ENCODE results near the gene RUNX1.

The RUNX1 gene

DNA sequence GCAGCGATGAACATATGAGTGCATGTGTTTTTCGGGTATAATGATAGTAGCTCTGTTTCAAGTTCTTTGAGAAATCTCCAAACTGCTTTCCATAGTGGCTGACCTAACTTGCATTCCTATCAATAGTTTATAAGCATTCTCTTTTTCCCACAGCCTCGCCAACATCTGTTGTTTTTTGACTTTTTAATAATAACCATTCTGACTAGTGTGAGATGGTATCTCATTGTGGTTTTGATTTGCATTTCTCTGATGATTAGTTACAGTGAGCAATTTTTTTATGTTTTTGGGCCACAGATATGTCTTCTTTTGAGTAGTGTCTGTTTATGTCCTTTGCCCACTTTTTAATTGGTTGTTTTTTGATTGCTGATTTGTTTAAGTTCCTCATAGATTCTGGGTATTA, 10.6 kb upstream of the RUNX1 start:
- TF ChIP-seq, protein P1, sequence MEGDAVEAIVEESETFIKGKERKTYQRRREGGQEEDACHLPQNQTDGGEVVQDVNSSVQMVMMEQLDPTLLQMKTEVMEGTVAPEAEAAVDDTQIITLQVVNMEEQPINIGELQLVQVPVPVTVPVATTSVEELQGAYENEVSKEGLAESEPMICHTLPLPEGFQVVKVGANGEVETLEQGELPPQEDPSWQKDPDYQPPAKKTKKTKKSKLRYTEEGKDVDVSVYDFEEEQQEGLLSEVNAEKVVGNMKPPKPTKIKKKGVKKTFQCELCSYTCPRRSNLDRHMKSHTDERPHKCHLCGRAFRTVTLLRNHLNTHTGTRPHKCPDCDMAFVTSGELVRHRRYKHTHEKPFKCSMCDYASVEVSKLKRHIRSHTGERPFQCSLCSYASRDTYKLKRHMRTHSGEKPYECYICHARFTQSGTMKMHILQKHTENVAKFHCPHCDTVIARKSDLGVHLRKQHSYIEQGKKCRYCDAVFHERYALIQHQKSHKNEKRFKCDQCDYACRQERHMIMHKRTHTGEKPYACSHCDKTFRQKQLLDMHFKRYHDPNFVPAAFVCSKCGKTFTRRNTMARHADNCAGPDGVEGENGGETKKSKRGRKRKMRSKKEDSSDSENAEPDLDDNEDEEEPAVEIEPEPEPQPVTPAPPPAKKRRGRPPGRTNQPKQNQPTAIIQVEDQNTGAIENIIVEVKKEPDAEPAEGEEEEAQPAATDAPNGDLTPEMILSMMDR (IDR thresholded peaks at IDR 0.05), result no peak

DNA sequence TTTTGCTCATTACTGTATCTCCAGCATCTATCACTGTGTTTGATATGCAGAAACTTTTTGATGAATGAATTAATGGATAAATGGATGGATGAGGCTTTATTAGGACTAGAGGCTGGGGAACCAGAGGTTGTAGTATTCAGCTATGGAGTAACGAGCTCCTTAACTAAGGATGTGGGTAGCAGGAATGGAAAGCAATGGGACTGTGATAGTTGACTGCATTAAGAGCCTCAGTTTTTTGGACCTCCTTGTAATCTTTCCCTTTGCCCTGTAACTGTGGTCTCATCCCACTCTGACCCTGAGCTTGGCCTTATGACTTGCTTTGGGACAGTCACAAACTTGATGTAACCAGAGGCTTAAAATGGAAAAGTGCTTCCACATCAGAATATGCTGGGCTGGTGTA, 9.0 kb upstream of the RUNX1 start:
- TF ChIP-seq, protein P1 (IDR thresholded peaks at IDR 0.05), result no peak

DNA sequence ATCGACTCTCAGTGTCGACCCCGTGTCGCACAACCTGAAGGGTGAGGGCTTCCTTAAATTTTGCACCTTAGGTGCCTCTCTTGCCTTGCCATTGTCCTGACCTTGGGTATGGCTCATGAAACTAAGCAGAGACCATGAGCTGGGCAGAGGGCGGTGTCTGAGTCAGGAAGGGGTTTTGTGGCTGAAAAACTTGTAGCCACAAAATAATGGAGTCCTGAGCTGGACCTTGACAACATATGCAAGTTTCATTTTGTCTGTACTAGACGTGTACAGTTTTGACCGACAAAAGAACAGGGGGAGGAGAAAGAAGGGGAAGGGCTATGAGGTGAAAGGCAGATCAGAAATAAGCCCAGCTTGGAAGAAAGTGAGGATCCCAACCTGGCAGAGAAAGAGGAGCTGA, 8.3 kb upstream of the RUNX1 start:
- TF ChIP-seq, protein P1 (IDR thresholded peaks at IDR 0.05), result no peak

DNA sequence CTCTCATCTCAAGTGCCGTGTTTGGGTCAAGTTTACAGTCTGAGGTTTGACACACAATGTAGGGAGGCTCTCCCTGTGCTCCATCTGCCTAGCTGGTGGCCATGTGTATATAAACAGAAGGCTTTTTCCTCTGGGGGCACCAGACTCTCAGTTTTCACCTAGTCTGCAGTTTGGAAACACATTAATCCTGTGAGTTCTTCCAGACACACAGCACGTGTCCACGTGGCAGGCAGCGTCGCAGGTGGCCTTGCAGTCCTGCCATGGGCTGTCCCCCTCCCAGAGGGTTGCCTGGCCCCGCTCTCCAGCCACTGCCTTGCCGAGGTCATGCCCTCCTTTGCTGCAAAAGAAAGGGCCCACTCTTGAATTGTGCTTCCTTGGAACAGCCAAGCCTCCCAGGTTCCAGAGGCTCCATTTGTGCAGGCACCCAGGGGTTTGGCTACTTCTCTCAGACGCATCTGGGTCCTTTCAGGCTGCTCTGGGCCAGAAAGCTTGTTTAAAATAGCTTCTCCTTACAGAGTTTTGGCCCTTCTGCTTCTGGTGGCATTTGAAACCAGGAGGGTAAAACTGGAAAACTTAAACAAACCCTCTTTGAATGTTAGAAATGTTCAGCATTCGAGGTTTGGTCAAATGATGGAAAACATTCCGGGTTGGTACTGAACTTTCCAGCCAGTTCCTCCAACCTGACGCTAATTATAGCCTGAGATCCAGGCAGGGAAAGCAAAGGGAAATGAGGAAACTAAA, 4.4 kb upstream of the RUNX1 start:
- TF ChIP-seq, protein P1 (IDR thresholded peaks at IDR 0.05), result no peak

DNA sequence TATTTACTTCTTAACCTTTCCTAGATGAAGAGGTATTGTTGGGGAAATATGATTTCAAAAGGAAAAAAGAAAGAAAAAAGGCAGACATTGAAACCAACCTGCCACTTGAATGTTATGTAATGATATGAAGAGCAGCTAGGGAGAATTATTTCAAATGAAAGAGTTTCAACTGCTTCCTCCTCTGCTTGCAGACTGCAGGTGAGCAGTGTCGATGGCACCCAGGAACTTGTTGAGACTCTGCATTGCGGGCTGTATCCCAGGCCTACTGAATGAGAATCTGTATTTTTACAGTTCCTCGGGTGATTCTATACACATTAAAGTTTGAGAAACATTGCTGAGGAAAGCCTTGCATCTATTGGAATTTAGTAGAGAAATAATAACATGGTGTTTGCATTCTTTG, 3.7 kb upstream of the RUNX1 start:
- TF ChIP-seq, protein P1 (IDR thresholded peaks at IDR 0.05), result no peak

DNA sequence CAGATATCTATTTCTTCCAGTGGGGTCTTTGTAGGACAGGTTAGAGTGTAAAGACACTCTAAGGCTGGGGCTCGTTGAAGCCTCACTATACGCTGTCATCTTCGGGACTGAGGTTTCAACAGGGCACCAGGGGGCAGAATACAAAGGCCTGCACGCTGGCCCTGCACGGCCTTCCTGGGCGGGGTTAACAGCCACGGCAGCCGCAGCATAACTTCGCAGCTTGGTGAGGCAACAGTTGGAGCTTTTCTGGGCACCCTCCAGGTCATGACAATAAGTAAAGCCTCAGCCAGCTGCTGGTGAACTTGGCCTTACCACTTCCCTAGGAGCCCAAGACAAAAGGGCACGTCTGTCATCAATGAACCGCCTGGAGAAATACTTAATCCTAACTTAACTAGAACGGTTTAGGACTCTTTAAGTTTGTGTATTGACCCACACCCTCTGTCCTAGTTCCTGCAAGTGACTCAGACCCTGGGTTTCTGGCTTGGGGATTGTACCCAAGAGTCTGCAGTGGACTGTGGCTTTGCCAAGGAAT, 2.3 kb upstream of the RUNX1 start:
- TF ChIP-seq, protein P1 (IDR thresholded peaks at IDR 0.05), result peak; percentile 59

DNA sequence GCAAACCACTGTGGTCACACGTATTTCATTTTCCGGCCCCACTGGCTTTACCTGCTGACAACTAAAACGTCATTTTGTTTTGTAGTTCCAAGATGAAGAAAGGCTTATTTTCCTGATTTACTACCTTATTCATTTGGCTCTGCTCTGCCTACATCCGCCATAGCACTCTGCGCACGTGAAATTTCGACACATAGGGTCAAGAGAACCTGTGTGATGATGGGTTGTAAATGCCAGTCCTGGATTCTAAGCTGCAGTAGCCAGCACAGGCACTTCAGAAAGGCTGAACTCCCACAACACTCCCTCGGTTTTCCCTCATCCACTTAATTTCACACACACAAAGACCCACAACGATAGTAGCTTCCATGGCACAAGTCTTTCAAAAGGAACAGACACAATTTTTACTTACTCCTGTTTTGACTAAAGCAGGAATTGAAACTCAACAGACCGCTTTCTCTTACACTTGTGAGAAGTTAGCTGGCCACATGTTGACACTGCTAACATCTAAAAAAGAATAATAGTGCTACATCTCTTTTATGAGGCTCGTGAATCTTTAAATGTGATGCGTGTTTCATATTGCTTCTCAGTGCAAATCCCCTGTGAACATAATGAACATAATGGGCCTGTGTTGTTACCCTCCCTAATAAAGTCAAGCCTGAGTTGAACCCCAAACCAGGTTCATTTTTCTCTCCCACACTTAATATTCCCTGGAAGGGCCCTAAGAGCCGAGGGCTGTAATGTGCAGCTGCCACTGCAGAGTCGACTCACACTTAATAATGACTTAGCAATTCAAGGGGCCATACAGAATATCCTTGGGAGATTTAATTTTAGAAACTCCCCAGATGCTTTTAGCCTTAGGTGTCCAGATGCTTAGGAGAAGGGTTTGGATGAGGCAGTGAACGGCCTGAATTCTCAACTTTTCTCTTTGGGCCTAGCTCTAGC, 1.5 kb upstream of the RUNX1 start:
- TF ChIP-seq, protein P1 (IDR thresholded peaks at IDR 0.05), result no peak

Measured in LNCAP (cell line).